GM10248 (cell line): ENCODE results near the gene DMRTB1.

Source experiments
- CTCF ChIA-PET: fragments of 300-600 bp; sonication (Branson Sonifier 250); formaldehyde crosslinking; extraction: SDS; loops from one replicate; lab custom pipeline; 2021; ENCODE audit warnings: antibody characterized with exemption; lab: Yijun Ruan, JAX
- POLR2A ChIA-PET: fragments of 350-650 bp; sonication (Branson Sonifier 250); formaldehyde crosslinking; extraction: SDS; loops from one replicate; lab custom pipeline; 2020; ENCODE audit warnings: antibody characterized with exemption; lab: Yijun Ruan, JAX
- DNase-seq: peaks from one replicate; pipeline ENCODE4 v3.0.0; 2012; ENCODE audit errors: extremely low spot score
- CTCF ChIP-seq: IDR thresholded peaks from 2 replicates; pipeline ENCODE4 v1.5.1; 2012; ENCODE audit warnings: mild to moderate bottlenecking, low read depth; ENCODE audit errors: extremely low read depth, missing control alignments, control extremely low read depth

The DMRTB1 gene

DNA sequence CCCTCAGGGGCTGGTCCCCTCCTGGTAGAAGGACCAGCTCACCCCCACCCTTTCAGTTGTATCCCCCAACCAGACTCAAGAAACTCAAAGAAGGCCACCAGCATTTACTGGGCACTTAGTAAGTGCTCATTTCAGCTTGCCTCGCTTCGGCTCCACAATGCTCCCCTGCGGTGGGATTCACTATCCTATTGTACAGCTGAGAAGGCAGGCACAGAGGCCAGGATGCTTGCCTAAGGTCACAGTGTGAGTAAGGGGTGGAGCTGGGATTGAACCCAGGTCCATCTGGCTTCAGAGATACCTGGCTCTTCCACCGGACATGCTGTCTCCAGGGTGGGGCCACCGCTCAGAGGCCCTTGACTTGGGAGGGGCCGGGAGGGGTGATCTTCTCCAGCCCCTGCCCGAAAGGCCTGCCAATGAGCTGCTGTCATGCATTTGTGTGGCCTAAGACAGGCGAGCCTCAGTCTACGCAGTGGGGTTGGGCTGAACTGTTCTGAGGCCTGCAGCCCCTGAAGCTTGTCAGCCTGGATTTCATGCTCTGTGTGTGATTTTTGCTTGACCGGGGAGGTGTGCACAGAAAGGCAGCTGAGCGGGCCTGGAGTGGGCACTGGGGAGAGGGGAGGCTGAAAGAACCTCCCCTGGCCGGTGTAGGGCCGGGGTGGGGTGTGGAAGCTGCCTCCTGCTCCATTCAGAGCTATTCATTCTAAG is 48.1 kb downstream of the DMRTB1 start:
- TF ChIP-seq CTCF = no peak
- POLR2A ChIA-PET = interaction anchor here (0.6 kb wide), 1 partner anchor 694 kb away, joined by 3 read pairs; no protein-coding TSS in a partner anchor
- CTCF ChIA-PET = no interaction called here
- no peak for DNase-seq

- ChIA-PET POLR2A (no interaction called here), CTCF (no interaction called here)
- DNase-seq = no peak
- no peak for TF ChIP-seq CTCF
These were observed 49.1 kb downstream of the DMRTB1 start for GRCh38 chr1:53508056-53508990.

DNA sequence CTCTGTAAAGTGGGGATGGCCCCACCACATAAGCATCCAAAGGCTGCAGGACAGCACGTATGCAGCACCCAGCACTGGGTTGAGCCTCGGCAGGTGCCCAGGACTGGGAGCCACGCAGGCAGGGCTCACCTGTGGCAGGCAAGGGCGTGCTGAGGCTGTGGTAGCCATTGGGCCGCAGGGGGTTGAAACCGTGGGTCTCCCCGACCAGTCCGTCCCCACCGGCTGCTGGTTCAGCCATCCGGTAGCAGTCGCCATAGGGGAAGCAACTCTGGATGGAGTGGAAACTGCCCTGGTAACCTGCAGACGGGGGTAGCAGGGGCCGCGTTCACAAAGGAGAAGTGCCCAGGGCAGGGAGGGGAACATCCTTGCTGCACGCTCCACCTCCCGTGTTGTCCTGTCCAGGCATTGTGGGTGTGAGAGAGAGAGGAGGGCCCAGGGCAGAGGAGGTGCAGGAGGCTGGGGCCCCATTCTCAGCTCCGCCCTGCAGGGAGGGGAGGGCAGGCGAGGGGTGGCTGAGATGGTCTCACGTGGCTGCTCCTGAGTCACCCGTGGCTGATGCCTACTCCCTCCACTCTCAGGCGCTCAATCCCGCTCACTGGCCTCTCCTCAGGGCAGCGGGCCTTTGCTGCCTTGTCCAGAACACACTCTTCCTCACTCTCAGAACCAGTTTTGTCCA is 49.9 kb downstream of the DMRTB1 start:
- no peak for TF ChIP-seq CTCF
- DNase-seq = no peak
- CTCF ChIA-PET = no interaction called here
- POLR2A ChIA-PET = no interaction called here

- DNase-seq = no peak
- CTCF ChIA-PET = no interaction called here
- POLR2A ChIA-PET = no interaction called here
- no peak for TF ChIP-seq CTCF
These were observed 50.6 kb downstream of the DMRTB1 start for GRCh38 chr1:53509775-53510174.

DNA sequence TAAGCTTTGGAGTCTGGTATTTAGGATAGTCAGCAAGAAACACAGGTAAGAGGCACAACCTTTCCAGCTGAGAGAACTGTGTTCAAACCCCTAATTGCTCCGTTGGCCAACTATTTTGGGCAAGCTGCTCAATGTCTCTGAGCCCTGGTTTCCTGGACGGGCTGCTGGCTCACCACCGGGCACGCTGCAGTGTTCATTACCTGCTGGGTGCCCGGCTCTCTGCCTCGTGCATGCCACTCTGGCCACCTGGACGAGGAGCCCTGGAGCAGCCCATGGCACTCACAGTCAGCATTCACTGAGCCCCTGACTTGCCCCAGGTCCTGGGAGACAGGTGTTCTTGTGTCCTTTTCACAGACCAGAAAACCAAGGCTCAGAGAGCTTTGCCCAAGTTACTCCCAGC is 51.0 kb downstream of the DMRTB1 start:
- POLR2A ChIA-PET = no interaction called here
- no peak for TF ChIP-seq CTCF

DNA sequence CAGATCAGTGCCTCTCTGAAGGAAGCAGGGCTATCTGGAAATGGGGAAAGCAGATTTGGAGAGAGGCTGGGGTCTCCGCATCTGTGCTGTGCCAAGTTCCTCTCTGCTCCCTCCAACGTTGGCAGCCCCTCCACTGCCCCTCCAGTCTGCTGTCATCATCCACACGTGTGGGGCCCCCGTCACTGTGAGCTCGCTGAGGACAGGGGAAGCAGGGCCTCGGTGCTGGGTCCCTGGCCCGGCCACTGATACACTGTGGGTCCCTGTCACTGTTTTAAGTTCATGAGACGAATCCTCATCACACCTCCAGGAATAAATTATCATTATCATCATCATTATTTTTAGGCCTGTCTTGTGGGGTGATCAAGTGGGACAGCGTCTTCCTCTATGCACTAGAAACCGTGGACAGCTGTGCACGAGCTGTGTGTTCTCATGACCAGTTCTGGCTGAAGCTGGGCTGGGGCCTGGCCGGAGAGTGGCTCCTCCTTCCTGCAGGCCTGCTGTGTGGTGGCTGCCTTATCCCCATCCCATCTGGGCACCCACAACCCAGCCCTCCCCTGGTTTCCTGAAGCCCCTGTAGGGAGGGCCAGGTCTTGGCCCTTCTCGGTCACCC is 52.2 kb downstream of the DMRTB1 start:
- ChIA-PET POLR2A (no interaction called here), CTCF (no interaction called here)
- TF ChIP-seq CTCF = no peak
- DNase-seq = no peak

More for the DNA sequence above, 51.0 kb downstream of the DMRTB1 start:
- CTCF ChIA-PET = no interaction called here
- no peak for DNase-seq
